AG04450 (cell line): ENCODE results near the gene CPNE2. TPM values are rescaled to one million over a fixed set of nuclear protein-coding genes. Genes with fewer than 3 reads are reported as not detected.

Experiments used
- CTCF ChIA-PET: fragments of 300-600, 350-600 bp; formaldehyde crosslinking; extraction: SDS; loops from one replicate; lab custom pipeline; 2022; ENCODE audit warnings: antibody characterized with exemption, inconsistent platforms; lab: Charles Lee
- POLR2A ChIA-PET: fragments of 350-600 bp; formaldehyde crosslinking; extraction: SDS; loops from one replicate; lab custom pipeline; 2021; ENCODE audit warnings: antibody characterized with exemption, inconsistent platforms; lab: Yijun Ruan, JAX
- DNase-seq: peaks from one replicate; pipeline ENCODE4 v3.0.0-alpha.2; 2011; ENCODE audit warnings: low read depth, low spot score
- H3K27ac ChIP-seq: one replicate; pipeline ENCODE4 v1.5.1; 2012; ENCODE audit warnings: low read depth, low read length, control low read depth
- H3K27me3 ChIP-seq: one replicate; pipeline ENCODE4 v1.6.0; 2012; ENCODE audit warnings: low read length; ENCODE audit not compliant: control insufficient read depth, insufficient read depth
- H3K4me3 ChIP-seq: 2 replicates; pipeline ENCODE4 v1.5.1; 2011; ENCODE audit warnings: mild to moderate bottlenecking, low read depth, low read length, control low read depth
- H3K9me3 ChIP-seq: 2 replicates; pipeline ENCODE4 v1.5.1; 2012; ENCODE audit warnings: low read length; ENCODE audit not compliant: control insufficient read depth, insufficient read depth
- polyA plus RNA-seq: library from polyadenylated mRNA; depleted of rRNA; stranded (reverse); fragments of >200 nt; gene quantifications from 2 replicates; pipeline ENCODE4 v1.2.3, GENCODE V29; 2011
- TF ChIP-seq, protein P1 (sequence below): IDR thresholded peaks from 2 replicates; pipeline ENCODE4 v1.5.1; 2011; ENCODE audit warnings: low read depth, low read length, control low read depth, inconsistent platforms

Gene CPNE2
- polyA plus RNA-seq, 1 experiment, result 26.2 TPM

DNA sequence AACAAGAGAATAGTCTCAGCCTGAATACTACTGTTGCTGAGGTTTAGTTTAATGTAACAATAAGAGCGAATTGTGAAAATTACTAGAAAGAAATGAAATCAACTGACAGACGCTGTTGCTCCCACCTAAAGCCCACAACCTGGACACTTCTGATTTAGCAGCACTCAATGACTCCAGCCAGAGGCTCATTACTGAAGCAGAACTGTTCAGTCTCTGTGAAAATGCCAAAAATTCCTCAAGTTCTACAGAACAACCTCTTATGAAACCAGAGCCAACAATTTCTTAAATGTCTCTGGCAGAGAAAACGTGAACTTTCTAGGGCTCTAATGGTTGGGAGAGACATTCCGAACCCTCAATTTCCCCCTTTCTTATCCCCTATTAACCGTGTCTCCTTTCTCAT lies 83.5 kb downstream of the CPNE2 start:
- ChIA-PET POLR2A (no interaction called here), CTCF (interaction anchor here (2.5 kb wide), 1 partner anchor 83 kb away, joined by 9 read pairs; the partner anchor contains the start of gene CPNE2)
- no peaks in the 10 kb centered on the region for H3K9me3 ChIP-seq
- H3K27me3 ChIP-seq, result no peaks in the 10 kb centered on the region
- H3K27ac ChIP-seq, result no peak overlapping the region
- TF ChIP-seq, protein P1, sequence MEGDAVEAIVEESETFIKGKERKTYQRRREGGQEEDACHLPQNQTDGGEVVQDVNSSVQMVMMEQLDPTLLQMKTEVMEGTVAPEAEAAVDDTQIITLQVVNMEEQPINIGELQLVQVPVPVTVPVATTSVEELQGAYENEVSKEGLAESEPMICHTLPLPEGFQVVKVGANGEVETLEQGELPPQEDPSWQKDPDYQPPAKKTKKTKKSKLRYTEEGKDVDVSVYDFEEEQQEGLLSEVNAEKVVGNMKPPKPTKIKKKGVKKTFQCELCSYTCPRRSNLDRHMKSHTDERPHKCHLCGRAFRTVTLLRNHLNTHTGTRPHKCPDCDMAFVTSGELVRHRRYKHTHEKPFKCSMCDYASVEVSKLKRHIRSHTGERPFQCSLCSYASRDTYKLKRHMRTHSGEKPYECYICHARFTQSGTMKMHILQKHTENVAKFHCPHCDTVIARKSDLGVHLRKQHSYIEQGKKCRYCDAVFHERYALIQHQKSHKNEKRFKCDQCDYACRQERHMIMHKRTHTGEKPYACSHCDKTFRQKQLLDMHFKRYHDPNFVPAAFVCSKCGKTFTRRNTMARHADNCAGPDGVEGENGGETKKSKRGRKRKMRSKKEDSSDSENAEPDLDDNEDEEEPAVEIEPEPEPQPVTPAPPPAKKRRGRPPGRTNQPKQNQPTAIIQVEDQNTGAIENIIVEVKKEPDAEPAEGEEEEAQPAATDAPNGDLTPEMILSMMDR, result no peak
- no peak for DNase-seq
- H3K4me3 ChIP-seq, result no peak overlapping the region

DNA sequence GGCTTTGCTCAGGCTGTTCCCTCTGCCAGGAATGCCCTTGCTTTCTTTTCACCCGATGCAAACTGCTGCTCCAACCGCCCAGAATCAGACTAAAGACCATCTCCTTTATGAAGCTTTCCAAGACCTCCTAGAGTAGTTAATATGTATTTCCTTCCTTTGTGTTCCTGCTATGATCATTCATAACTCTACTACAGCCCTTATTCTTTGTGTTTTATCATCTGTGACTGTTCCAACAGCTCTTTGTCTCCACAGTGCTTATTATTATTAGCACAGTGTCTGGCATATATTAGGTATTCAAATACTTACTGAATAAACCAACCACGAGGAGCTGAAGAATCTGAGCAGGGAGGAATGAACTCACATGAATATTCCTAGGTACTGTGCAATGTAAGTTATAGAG lies 85.8 kb downstream of the CPNE2 start:
- Histone ChIP-seq H3K27ac (no peak overlapping the region), H3K27me3 (no peaks in the 10 kb centered on the region), H3K9me3 (no peaks in the 10 kb centered on the region), H3K4me3 (no peak overlapping the region)
- ChIA-PET CTCF (interaction anchor here (1.5 kb wide), 1 partner anchor 85 kb away, joined by 7 read pairs; the partner anchor contains the start of gene CPNE2), POLR2A (no interaction called here)
- TF ChIP-seq, protein P1, result no peak
- no peak for DNase-seq

DNA sequence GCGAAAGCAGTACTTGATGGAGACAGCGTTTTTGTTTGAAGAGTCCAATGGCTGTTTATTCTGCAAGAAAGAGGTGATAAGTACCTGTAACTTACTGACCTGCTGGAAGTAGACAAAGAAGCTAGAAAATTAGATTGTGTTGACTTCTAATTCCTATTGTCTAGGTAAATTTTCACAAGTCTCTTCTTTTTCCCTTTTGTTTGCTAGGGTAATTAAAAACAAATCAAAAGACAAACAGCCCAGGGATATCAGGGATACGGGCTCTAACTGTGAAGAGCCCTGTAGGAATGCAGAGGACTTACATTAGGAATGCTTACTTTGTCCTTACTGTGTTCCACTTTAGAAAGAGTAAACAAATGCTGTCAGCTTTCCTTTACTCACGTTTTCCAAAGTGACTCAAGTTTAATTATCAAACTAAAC lies 86.4 kb downstream of the CPNE2 start:
- TF ChIP-seq, protein P1, result 0 out of 2 replicates have a peak, but pooled peaks have one; percentile 15
- ChIA-PET POLR2A (no interaction called here), CTCF (interaction anchor here (0.6 to 1.5 kb wide), 2 partner anchors 27 to 86 kb away, joined by 3 to 7 read pairs; partner anchors contain the start of gene CPNE2)
- Histone ChIP-seq H3K9me3 (no peaks in the 10 kb centered on the region), H3K27me3 (no peaks in the 10 kb centered on the region), H3K4me3 (no peak overlapping the region), H3K27ac (no peak overlapping the region)
- DNase-seq, result no peak

DNA sequence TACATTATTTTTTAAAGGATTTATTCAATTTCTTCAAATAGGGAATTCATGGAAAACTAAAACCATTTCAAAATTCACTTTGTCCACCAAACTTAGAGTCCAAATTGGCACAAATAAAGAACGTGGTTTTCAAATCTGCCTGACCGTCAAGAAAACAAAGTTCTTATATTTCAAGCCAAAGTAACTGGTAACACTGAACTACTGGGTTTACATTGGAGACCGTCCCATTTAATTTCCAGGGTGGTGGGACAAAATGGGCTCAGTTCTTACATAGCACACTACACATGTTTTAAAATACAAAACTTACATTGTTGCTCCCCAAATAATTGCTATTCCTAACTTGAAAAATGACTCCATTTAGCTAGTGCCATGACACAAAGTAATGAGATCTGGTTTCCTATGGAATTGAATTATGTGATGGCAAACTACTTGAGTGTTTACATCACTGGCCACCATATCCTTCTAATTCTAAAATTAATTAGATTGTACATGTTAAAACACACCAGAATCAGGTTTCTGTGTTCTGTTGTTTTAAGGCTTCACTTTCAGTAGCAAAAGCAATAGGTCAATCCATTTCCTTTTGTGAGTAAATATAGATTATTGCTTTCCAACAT lies 86.9 kb downstream of the CPNE2 start:
- ChIA-PET POLR2A (no interaction called here), CTCF (interaction anchor here (0.6 to 1.5 kb wide), 2 partner anchors 26 to 86 kb away, joined by 3 to 7 read pairs; partner anchors contain the start of gene CPNE2)
- Histone ChIP-seq H3K27me3 (no peaks in the 10 kb centered on the region), H3K27ac (no peak overlapping the region), H3K4me3 (no peak overlapping the region), H3K9me3 (no peaks in the 10 kb centered on the region)
- DNase-seq, result no peak
- TF ChIP-seq, protein P1, result no peak

DNA sequence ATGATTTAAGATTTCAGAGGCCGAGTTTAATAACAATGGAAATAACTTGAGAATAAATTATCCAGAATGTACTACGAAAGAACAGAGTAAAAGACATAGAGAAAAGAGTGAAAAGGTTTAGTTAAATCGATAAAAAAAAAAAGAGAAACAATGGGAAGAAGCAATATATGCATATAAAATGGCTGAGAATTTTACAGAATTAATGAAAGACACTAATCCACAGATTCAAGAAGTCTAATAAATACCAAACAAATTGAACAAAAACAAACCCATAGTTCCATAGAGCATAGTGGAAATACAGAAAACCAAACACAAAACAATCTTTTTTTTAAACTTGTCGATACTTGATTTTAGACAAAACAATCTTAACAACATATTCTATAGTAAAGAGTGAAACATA lies 91.7 kb downstream of the CPNE2 start:
- DNase-seq, result no peak
- TF ChIP-seq, protein P1, result no peak
- Histone ChIP-seq H3K4me3 (no peak overlapping the region), H3K9me3 (peaks cover 4% of the 10 kb centered on the region; the same call in 1 of the 2 replicates), H3K27me3 (no peaks in the 10 kb centered on the region), H3K27ac (no peak overlapping the region)
- ChIA-PET CTCF (interaction anchor here (0.6 to 0.9 kb wide), 2 partner anchors 17 to 91 kb away, joined by 3 to 5 read pairs; no protein-coding TSS in a partner anchor), POLR2A (no interaction called here)
